OCI-LY3 (cell line): ENCODE data around the gene SEC14L6.

Experiments used
- EZH2phosphoT487 ChIP-seq: fragments of 200-600 bp; shearing (Covaris generic); IDR thresholded peaks from 2 replicates; pipeline ENCODE4 v1.6.1; 2018; ENCODE audit warnings: antibody characterized with exemption, mixed run types, low read depth
- TF ChIP-seq, protein P1 (sequence below): fragments of 200-600, 300-600 bp; sonication (generic); IDR thresholded peaks from 2 replicates; pipeline ENCODE4 v1.5.1; 2014; ENCODE audit warnings: antibody characterized with exemption, low read length, low read depth

DNA sequence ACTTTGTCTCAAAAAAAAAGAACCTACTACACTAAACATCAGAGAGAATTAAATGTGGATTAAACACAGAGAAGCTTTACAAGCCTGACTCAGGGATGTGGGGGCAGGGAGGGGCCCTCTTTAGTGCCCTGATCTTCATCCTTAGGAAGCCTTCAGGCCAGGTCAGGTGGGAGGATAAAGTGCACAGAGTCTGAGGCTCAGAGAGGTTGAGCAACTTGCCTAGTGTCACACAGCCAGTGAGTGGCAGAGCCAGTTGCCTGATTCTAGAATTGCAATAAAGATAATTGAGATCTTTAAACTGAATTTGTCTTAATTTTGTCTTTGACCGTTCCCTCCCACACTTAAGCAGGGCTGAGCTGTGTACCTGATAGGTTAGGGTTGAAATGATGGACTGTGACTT, 7.2 kb downstream of the SEC14L6 start:
- TF ChIP-seq, protein P1, sequence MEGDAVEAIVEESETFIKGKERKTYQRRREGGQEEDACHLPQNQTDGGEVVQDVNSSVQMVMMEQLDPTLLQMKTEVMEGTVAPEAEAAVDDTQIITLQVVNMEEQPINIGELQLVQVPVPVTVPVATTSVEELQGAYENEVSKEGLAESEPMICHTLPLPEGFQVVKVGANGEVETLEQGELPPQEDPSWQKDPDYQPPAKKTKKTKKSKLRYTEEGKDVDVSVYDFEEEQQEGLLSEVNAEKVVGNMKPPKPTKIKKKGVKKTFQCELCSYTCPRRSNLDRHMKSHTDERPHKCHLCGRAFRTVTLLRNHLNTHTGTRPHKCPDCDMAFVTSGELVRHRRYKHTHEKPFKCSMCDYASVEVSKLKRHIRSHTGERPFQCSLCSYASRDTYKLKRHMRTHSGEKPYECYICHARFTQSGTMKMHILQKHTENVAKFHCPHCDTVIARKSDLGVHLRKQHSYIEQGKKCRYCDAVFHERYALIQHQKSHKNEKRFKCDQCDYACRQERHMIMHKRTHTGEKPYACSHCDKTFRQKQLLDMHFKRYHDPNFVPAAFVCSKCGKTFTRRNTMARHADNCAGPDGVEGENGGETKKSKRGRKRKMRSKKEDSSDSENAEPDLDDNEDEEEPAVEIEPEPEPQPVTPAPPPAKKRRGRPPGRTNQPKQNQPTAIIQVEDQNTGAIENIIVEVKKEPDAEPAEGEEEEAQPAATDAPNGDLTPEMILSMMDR, result no peak
- TF ChIP-seq EZH2phosphoT487, result no peak
